Measurements from ENCODE around the gene ICA1. TPM values are rescaled to one million over a fixed set of nuclear protein-coding genes. Genes with fewer than 3 reads are reported as not detected.

ICA1 gene
- total and polyA plus RNA-seq, 2 experiments from 2014 or later: 22.2 to 60.7 TPM

- DNase-seq (ENCODE audit: low read depth in 1 of 2, low spot score in 1 of 2): no peak
- TF ChIP-seq CTCF (IDR thresholded peaks at IDR 0.05; ENCODE audit: low read depth, low read length): no peak
- H3K9me3 ChIP-seq (ENCODE audit: low read depth): no peaks in the 10 kb centered on the region
- no peak overlapping the region for H3K27ac ChIP-seq
- H3K36me3 ChIP-seq: no peaks in the 10 kb centered on the region
- H3K27me3 ChIP-seq: peaks cover 40% of the 10 kb centered on the region
- H3K4me1 ChIP-seq (ENCODE audit: low read depth): no peaks in the 10 kb centered on the region
- no peak overlapping the region for H3K4me3 ChIP-seq
Measured at GRCh38 chr7:8259586-8260222, 2.3 kb downstream of the ICA1 start.

GRCh38 chr7:8258734-8259133 is 3.2 kb downstream of the ICA1 start:
- Histone ChIP-seq H3K27ac (no peak overlapping the region), H3K4me3 (no peak overlapping the region), H3K27me3 (peaks cover 30% of the 10 kb centered on the region), H3K4me1 (ENCODE audit: low read depth) (no peaks in the 10 kb centered on the region), H3K9me3 (ENCODE audit: low read depth) (no peaks in the 10 kb centered on the region), H3K36me3 (no peaks in the 10 kb centered on the region)
- DNase-seq (ENCODE audit: low read depth in 1 of 2, low spot score in 1 of 2): no peak
- TF ChIP-seq CTCF (IDR thresholded peaks at IDR 0.05; ENCODE audit: low read depth, low read length): no peak

DNA sequence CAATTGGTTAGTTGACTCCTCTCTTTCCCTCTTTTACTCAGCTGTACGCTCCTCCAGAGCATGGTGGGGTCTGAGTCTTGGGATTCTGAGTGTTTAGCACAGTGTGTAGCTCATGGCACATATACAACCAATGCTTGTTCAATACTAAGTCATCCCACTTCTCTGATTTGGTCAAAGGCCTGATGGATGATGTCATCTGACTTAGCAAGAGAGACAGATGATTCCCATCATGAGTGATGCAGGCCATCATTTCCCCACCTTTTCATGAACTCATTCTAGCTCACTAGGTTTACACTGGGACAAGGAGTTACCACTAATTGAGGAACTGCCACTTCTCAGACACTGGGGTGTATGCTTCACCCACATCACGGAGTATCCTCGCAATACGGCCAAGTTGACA is 3.8 kb downstream of the ICA1 start:
- H3K36me3 ChIP-seq: no peaks in the 10 kb centered on the region
- no peak for TF ChIP-seq CTCF (IDR thresholded peaks at IDR 0.05; ENCODE audit: low read depth, low read length)
- H3K4me1 ChIP-seq (ENCODE audit: low read depth): no peaks in the 10 kb centered on the region
- no peak for DNase-seq (ENCODE audit: low read depth in 1 of 2, low spot score in 1 of 2)
- no peak overlapping the region for H3K4me3 ChIP-seq
- no peaks in the 10 kb centered on the region for H3K9me3 ChIP-seq (ENCODE audit: low read depth)
- peaks cover 25% of the 10 kb centered on the region for H3K27me3 ChIP-seq
- H3K27ac ChIP-seq: no peak overlapping the region

GRCh38 chr7:8255680-8256655 is 6.0 kb downstream of the ICA1 start:
- Histone ChIP-seq H3K4me3 (no peak overlapping the region), H3K4me1 (ENCODE audit: low read depth) (no peaks in the 10 kb centered on the region), H3K27ac (no peak overlapping the region), H3K27me3 (peaks cover 12% of the 10 kb centered on the region), H3K36me3 (no peaks in the 10 kb centered on the region), H3K9me3 (ENCODE audit: low read depth) (no peaks in the 10 kb centered on the region)
- no peak for DNase-seq (ENCODE audit: low read depth in 1 of 2, low spot score in 1 of 2)
- no peak for TF ChIP-seq CTCF (IDR thresholded peaks at IDR 0.05; ENCODE audit: low read depth, low read length)

DNA sequence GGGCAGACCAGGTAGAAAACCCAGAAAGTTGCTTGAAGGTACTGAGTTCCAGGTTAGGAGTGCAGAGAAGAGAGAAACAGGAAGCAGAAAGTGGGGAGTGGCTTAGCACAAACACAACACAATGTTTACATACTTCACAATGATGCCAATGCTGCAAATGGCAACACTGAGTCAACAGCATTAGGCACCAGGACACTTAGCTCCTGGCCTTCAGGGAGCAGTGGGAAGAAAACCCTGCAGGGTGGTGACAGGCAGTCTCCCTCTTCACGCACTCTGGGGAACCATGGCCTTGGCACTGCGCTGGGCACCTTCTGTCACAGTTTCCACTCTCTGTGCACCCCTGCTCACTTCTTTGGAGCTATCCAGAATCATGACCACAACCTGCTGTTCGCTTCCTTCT is 7.3 kb downstream of the ICA1 start:
- Histone ChIP-seq H3K9me3 (ENCODE audit: low read depth) (no peaks in the 10 kb centered on the region), H3K27me3 (no peaks in the 10 kb centered on the region)
- no peak for TF ChIP-seq CTCF (IDR thresholded peaks at IDR 0.05; ENCODE audit: low read depth, low read length)

More for the DNA sequence above, 7.3 kb downstream of the ICA1 start:
- no peak for DNase-seq (ENCODE audit: low read depth in 1 of 2, low spot score in 1 of 2)
- no peak overlapping the region for H3K4me3 ChIP-seq
- H3K27ac ChIP-seq: no peak overlapping the region
- no peaks in the 10 kb centered on the region for H3K36me3 ChIP-seq
- H3K4me1 ChIP-seq (ENCODE audit: low read depth): no peaks in the 10 kb centered on the region

Data from cardiac muscle cell (in vitro differentiated cells and primary cell).